Measurements from ENCODE around the gene SLC6A8.
A peak's percentile ranks its signal among the peaks of the same experiment; 100 is the strongest.
"Not testable (repeated sequence)": the region's sequence is repeated elsewhere in the genome, so short reads cannot be mapped to it uniquely, and the experiment has no call there.

The SLC6A8 gene

DNA sequence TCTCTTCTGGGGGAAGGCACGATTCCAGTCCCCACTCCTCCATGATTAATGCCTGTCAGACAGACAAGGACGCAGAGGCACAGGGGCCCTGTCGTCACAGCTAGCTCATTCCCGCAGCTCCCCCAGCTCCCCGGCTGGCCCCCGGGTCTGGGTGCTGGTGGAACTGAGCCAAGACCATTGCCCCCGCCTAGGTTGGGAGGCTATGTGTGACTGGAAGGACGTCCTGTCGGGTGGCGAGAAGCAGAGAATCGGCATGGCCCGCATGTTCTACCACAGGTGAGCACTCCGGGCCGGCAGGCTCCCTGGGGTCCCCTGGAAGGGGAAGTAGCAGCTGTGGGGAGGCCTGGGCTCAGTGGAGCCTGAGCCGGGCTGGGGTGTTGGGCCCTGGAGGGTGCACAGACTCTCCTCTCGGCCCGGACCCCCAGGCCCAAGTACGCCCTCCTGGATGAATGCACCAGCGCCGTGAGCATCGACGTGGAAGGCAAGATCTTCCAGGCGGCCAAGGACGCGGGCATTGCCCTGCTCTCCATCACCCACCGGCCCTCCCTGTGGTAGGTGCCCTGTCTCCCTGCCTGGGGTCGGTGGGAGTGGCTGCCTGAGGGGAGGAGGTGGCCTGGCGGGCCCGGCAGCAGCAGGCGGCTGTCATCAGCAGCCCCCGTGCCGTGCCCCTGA is 55.2 kb downstream of the SLC6A8 start:
- H3K27ac ChIP-seq (ENCODE audit: extremely low read depth, low read depth, low read length); CTCF ChIA-PET; POLR2A ChIA-PET; H3K4me1 ChIP-seq (ENCODE audit: control insufficient read depth, insufficient read depth, low read length); H3K4me3 ChIP-seq (ENCODE audit: low read depth, low read length); H3K9me3 ChIP-seq (ENCODE audit: control insufficient read depth, insufficient read depth, low read depth, low read length): not testable (repeated sequence)
- peaks cover 0 to 11% of the 10 kb centered on the region in 2 experiments; a peak in 1 of 3 replicates for H3K36me3 ChIP-seq (ENCODE audit: control insufficient read depth in 2 of 2, insufficient read depth in 1 of 2, low read length in 2 of 2)

DNA sequence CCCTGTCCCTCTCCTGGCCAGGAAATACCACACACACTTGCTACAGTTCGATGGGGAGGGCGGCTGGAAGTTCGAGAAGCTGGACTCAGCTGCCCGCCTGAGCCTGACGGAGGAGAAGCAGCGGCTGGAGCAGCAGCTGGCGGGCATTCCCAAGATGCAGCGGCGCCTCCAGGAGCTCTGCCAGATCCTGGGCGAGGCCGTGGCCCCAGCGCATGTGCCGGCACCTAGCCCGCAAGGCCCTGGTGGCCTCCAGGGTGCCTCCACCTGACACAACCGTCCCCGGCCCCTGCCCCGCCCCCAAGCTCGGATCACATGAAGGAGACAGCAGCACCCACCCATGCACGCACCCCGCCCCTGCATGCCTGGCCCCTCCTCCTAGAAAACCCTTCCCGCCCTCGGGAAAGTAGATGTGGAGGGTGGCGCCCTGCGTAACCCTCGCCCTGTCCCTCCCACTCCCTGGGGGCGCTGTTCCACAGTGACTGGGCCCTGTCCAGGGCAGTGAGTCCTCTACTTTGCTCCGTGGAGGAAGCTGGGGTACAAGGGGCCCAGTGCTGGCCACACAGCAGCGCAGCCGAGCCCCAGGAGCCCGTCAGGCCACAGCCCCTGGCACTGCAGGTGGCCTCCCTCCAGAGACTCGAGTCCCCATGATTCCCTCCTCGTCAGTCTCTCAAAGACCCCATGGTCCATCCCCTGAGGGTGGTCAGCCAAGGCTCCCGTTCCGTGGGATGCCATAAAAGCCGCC is 55.9 kb downstream of the SLC6A8 start:
- H3K4me3 ChIP-seq (ENCODE audit: low read depth, low read length); H3K9me3 ChIP-seq (ENCODE audit: control insufficient read depth, insufficient read depth, low read depth, low read length); H3K36me3 ChIP-seq (ENCODE audit: control insufficient read depth in 2 of 2, insufficient read depth in 1 of 2, low read length in 2 of 2); POLR2A ChIA-PET; H3K27ac ChIP-seq (ENCODE audit: extremely low read depth, low read depth, low read length); CTCF ChIA-PET; H3K4me1 ChIP-seq (ENCODE audit: control insufficient read depth, insufficient read depth, low read length): not testable (repeated sequence)
- peak; percentile 90 for TF ChIP-seq KLF1 (tag by site-specific recombination; IDR thresholded peaks at IDR 0.05)

DNA sequence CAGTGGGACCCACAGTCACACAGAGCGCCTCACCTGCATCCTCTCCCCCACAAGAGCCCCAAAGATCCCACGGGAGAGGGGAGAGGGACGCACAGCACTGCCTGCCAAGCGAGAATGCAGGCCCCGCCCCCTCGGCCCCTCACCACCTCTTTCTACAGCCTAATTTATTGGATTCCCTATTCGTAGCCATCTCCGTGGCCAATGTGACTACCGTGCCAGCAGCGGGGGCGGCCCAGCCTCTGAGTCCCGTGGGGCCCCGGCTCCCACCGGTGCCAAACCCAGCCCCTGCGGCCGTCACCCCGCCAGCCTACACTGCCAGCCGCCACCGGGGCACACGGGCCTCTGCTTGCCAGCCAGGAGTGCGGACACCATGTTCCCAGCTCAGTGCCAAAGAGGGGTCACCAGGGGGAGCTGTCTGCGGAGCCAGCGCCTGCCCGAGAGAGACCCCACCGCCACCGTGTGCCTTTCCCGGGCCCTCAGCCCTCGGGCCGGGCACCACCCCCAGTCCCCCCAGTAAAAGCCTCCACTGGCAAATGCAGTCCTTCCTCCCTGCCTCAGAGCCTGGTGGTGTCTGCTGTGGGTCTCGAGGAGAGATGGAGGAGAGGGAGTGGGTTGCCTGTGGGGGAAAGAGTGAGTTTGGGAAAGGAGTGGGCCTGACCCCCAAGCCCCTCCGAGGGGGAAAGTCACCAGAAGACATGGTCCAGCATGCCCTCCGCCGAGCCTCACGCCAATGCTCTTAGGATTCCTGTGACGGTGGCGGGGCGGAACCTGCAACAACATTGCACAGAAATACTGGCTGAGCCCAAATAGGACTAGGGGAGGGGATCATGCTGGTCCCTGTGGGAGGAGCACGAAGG is 56.7 kb downstream of the SLC6A8 start:
- H3K4me3 ChIP-seq (ENCODE audit: low read depth, low read length): no peak overlapping the region
- no peak overlapping the region for H3K27ac ChIP-seq (ENCODE audit: extremely low read depth, low read depth, low read length)

DNA sequence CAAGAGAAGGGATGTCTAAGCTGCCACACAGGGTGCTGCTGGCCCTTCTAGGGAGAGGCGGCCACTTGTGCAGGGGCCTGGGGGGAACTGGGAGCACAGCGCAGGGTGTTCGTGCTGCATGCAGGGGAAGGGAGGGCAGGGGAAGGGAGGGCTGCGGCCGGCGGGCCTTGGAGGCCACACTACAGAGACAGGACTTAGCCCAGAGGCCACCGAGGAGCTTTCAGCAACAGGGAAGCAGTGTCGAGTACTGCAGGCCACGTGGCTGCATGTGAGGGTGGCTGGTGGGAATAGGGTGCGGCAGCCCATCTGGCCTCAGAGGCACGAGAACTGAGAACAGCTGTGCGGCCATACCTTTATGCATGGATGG is 57.3 kb downstream of the SLC6A8 start:
- POLR2A ChIA-PET; H3K9me3 ChIP-seq (ENCODE audit: control insufficient read depth, insufficient read depth, low read depth, low read length): not testable (repeated sequence)
- CTCF ChIA-PET: interaction anchor here (0.6 kb wide), 1 partner anchor 179 kb away, joined by 3 read pairs; no protein-coding TSS in a partner anchor

More for the DNA sequence above, 56.7 kb downstream of the SLC6A8 start:
- H3K36me3 ChIP-seq (ENCODE audit: control insufficient read depth in 2 of 2, insufficient read depth in 1 of 2, low read length in 2 of 2): peaks cover 0 to 9% of the 10 kb centered on the region in 2 experiments; a peak in 1 of 3 replicates
- ChIA-PET CTCF (no interaction called here), POLR2A (no interaction called here)
- TF ChIP-seq SP2 (tag by site-specific recombination; IDR thresholded peaks at IDR 0.05) (no peak), ZFP37 (tag by site-specific recombination; IDR thresholded peaks at IDR 0.05) (no peak), ZNF138 (tag by site-specific recombination; IDR thresholded peaks at IDR 0.05; ENCODE audit: borderline replicate concordance) (no peak), FEZF1 (tag by site-specific recombination; IDR thresholded peaks at IDR 0.05) (no peak), ZNF292 (tag by site-specific recombination; IDR thresholded peaks at IDR 0.05; ENCODE audit: borderline replicate concordance, low read depth) (no peak), ZBTB17 (tag by site-specific recombination; IDR thresholded peaks at IDR 0.05) (no peak), ZNF112 (tag by site-specific recombination; IDR thresholded peaks at IDR 0.05) (no peak)
- TF ChIP-seq, protein P1, sequence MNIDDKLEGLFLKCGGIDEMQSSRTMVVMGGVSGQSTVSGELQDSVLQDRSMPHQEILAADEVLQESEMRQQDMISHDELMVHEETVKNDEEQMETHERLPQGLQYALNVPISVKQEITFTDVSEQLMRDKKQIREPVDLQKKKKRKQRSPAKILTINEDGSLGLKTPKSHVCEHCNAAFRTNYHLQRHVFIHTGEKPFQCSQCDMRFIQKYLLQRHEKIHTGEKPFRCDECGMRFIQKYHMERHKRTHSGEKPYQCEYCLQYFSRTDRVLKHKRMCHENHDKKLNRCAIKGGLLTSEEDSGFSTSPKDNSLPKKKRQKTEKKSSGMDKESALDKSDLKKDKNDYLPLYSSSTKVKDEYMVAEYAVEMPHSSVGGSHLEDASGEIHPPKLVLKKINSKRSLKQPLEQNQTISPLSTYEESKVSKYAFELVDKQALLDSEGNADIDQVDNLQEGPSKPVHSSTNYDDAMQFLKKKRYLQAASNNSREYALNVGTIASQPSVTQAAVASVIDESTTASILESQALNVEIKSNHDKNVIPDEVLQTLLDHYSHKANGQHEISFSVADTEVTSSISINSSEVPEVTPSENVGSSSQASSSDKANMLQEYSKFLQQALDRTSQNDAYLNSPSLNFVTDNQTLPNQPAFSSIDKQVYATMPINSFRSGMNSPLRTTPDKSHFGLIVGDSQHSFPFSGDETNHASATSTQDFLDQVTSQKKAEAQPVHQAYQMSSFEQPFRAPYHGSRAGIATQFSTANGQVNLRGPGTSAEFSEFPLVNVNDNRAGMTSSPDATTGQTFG (tag by site-specific recombination; IDR thresholded peaks at IDR 0.05; ENCODE audit: borderline replicate concordance): no peak
- TF ChIP-seq, protein P2, sequence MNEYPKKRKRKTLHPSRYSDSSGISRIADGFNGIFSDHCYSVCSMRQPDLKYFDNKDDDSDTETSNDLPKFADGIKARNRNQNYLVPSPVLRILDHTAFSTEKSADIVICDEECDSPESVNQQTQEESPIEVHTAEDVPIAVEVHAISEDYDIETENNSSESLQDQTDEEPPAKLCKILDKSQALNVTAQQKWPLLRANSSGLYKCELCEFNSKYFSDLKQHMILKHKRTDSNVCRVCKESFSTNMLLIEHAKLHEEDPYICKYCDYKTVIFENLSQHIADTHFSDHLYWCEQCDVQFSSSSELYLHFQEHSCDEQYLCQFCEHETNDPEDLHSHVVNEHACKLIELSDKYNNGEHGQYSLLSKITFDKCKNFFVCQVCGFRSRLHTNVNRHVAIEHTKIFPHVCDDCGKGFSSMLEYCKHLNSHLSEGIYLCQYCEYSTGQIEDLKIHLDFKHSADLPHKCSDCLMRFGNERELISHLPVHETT (tag by site-specific recombination; IDR thresholded peaks at IDR 0.05): no peak
- TF ChIP-seq, protein P3, sequence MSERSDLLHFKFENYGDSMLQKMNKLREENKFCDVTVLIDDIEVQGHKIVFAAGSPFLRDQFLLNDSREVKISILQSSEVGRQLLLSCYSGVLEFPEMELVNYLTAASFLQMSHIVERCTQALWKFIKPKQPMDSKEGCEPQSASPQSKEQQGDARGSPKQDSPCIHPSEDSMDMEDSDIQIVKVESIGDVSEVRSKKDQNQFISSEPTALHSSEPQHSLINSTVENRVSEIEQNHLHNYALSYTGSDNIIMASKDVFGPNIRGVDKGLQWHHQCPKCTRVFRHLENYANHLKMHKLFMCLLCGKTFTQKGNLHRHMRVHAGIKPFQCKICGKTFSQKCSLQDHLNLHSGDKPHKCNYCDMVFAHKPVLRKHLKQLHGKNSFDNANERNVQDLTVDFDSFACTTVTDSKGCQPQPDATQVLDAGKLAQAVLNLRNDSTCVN (tag by site-specific recombination; optimal IDR thresholded peaks at IDR 0.05): no peak
- H3K9me3 ChIP-seq (ENCODE audit: control insufficient read depth, insufficient read depth, low read depth, low read length): no peaks in the 10 kb centered on the region
- no peaks in the 10 kb centered on the region for H3K4me1 ChIP-seq (ENCODE audit: control insufficient read depth, insufficient read depth, low read length)

More for the DNA sequence above, 57.3 kb downstream of the SLC6A8 start:
- H3K4me3 ChIP-seq (ENCODE audit: low read depth, low read length); H3K4me1 ChIP-seq (ENCODE audit: control insufficient read depth, insufficient read depth, low read length); H3K27ac ChIP-seq (ENCODE audit: extremely low read depth, low read depth, low read length); H3K36me3 ChIP-seq (ENCODE audit: control insufficient read depth in 2 of 2, insufficient read depth in 1 of 2, low read length in 2 of 2): not testable (repeated sequence)
